ENCODE data around the gene PF4V1.

PF4V1 gene

GRCh38 chr4:73853246-73853704, at the start of gene PF4V1:
TSS of gene PF4V1 (plus strand) at chr4:73853296. CDS start at chr4:73853363, 67 bp downstream.
- no peak for DNase-seq

GRCh38 chr4:73810191-73810590, 42.9 kb upstream of the PF4V1 start:
- no peak for DNase-seq

GRCh38 chr4:73811841-73812240, 41.3 kb upstream of the PF4V1 start:
- no peak for DNase-seq

- DNase-seq, result no peak
Observed at GRCh38 chr4:73814679-73815078, 38.4 kb upstream of the PF4V1 start.

- DNase-seq, result no peak
Observed at GRCh38 chr4:73815145-73815544, 38.0 kb upstream of the PF4V1 start.

GRCh38 chr4:73816814-73817213, 36.3 kb upstream of the PF4V1 start:
- no peak for DNase-seq

GRCh38 chr4:73817341-73817740, 35.8 kb upstream of the PF4V1 start:
- DNase-seq, result no peak

GRCh38 chr4:73821325-73821724, 31.8 kb upstream of the PF4V1 start:
- DNase-seq, result no peak

GRCh38 chr4:73822389-73822788, 30.7 kb upstream of the PF4V1 start:
- no peak for DNase-seq

GRCh38 chr4:73822812-73823504, 30.1 kb upstream of the PF4V1 start:
- no peak for DNase-seq

GRCh38 chr4:73823760-73824159, 29.3 kb upstream of the PF4V1 start:
- no peak for DNase-seq

- DNase-seq, result no peak
Observed at GRCh38 chr4:73828956-73829355, 24.1 kb upstream of the PF4V1 start.

GRCh38 chr4:73831569-73831968, 21.5 kb upstream of the PF4V1 start:
- no peak for DNase-seq

- no peak for DNase-seq
Observed at GRCh38 chr4:73832651-73833237, 20.4 kb upstream of the PF4V1 start.

GRCh38 chr4:73836373-73837279, 16.5 kb upstream of the PF4V1 start, which contains the start of gene CXCL6:
TSS of gene CXCL6 (plus strand) at chr4:73836678. CDS start at chr4:73836751, 73 bp downstream.
- DNase-seq, result no peak

- DNase-seq, result no peak
Observed at GRCh38 chr4:73839071-73839470, 14.0 kb upstream of the PF4V1 start.

- DNase-seq, result no peak
Observed at GRCh38 chr4:73839715-73840114, 13.4 kb upstream of the PF4V1 start.

- no peak for DNase-seq
Observed at GRCh38 chr4:73841243-73841925, 11.7 kb upstream of the PF4V1 start.

- no peak for DNase-seq
Observed at GRCh38 chr4:73842696-73843095, 10.4 kb upstream of the PF4V1 start.

GRCh38 chr4:73843369-73843768, 9.7 kb upstream of the PF4V1 start:
- no peak for DNase-seq

- no peak for DNase-seq
Observed at GRCh38 chr4:73844345-73844744, 8.8 kb upstream of the PF4V1 start.

- no peak for DNase-seq
Observed at GRCh38 chr4:73844806-73845205, 8.3 kb upstream of the PF4V1 start.

All from CD4-positive, alpha-beta T cell treated with Interleukin-17A for 4 hours (primary cell).